ENCODE measurements around the gene SLC22A7.
"Not testable (repeated sequence)": the region's sequence is repeated elsewhere in the genome, so short reads cannot be mapped to it uniquely, and the experiment has no call there.

The SLC22A7 gene

DNA sequence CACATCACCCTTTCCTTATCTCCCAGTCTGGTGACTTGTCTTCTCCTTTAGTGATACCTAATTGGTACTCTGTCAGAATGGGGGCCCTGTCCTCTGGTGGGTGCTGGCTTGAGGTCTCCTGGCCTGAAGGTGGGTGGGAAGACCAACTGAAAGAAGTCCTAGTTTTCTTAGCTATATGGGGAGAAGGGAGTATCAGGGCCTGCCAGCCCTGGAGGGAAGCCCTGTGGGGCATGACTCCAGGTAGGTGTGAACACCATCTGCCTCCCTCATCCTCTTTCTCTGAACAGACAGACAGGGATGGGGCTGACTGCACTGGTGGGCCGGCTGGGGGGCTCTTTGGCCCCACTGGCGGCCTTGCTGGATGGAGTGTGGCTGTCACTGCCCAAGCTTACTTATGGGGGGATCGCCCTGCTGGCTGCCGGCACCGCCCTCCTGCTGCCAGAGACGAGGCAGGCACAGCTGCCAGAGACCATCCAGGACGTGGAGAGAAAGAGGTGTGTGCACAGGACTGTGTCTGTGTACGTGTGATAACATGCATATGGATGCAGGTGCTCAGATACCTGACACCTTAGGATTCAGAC lies 5.8 kb downstream of the SLC22A7 start:
- DNase-seq, result no peak

DNA sequence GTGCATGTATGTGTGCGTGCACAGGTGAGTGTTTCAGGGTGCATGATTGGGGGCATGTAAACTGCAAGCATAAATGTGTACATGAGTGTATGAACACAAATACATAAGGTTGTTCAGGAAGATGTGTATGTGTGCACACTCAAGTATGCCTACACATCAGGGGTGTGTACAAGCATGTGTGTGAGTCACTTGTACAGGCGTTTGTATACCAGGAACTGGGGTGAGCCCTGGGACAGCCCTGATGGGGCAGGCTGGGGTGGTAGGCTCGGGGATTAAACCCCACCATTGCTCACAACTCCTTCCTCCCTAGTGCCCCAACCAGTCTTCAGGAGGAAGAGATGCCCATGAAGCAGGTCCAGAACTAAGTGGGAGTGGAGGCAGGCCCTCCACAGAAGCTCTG lies 6.3 kb downstream of the SLC22A7 start:
- DNase-seq, result no peak

DNA sequence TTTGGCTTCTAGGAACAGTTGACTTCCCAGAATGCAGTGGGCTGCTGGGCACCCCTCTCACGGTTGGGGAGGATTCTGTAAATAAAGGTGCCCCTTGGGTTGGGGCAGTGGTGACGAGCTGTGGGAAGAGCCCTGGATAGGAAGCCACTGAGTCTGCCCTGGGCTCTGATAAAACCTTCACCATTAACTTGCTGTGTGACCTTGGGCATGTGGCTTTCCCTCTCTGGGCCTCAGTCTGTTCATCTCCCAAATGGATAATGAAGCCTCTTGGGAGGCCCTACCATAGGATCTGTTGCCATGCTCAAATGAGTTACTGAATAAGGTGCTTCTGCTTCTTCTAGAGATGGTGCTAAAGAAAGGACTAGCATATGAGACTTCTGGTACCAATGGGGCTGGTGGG lies 6.8 kb downstream of the SLC22A7 start:
- DNase-seq, result no peak

- no peak for DNase-seq
These were observed 8.0 kb downstream of the SLC22A7 start for GRCh38 chr6:43306086-43306485.

GRCh38 chr6:43307451-43308100 lies 9.5 kb downstream of the SLC22A7 start:
- DNase-seq, result no peak

DNA sequence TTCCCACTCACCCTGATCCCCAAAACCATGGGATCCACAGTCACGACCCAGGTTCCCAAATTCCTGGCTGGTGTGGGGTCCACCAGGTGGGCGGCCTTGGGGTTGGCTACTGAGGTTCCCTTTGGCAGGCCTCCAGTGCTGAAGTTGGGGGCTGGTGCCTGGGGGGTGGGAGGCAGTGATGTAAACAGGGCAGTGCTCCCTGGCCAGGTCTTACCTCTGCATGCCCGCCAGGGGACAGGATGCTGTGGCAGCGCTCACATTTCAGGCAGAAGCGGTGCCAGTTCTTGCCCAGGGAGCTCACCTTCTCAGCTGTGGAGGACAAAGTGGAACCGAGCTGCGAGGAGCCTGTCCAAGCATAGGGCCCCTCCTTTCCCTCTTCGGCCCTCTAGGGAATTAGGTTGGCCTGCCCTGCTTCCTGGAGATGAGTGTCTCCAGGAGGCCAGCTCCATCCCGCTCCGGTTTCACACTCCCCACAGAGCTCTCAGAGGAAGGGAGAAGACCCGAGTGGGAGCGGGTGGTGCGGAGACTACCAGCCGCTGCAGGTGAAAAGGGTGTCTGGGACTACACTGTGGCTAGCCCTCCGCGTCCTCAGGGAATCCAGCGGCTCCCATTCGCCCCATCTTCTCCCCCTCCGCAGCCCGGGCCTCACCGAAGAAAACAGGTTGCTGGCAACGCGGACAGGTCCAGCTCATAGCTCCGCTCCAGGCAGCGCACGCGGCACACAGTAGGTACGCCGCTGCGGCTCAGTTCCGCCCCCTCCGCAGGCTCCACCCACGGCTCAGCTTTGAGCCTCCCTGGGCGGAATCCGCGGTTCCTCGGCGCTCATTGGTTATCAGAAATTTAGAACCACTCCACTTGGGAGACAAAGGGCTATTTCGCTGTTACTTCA lies 10.3 kb downstream of the SLC22A7 start, which contains the start of gene CRIP3:
CRIP3 (minus strand) TSS at position 726 of the 889 bp plus-strand sequence; CDS start at position 692, 34 bp downstream.
- peak; percentile 56 for DNase-seq

GRCh38 chr6:43308990-43309477 lies 11.0 kb downstream of the SLC22A7 start:
- DNase-seq, result no peak

- no peak for DNase-seq
These were observed 12.1 kb downstream of the SLC22A7 start for GRCh38 chr6:43310134-43310533.

DNA sequence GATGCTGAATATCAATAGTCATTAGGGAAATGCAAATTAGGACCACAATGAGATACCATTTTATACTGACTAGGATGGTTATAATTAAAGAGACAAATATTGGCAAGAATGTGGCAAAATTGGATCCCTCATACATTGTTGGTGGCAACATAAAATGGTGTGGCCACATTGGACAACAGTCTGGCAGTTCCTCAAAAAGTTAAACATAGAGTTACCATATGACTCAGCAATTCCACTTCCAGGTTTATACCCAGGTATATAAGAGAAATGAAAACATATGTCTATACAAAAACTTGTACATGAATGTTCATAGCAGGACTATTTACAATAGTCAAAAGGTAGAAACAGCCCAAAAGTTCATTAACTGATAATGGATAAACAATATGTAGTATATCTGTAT lies 12.6 kb downstream of the SLC22A7 start:
- DNase-seq, result no peak

DNA sequence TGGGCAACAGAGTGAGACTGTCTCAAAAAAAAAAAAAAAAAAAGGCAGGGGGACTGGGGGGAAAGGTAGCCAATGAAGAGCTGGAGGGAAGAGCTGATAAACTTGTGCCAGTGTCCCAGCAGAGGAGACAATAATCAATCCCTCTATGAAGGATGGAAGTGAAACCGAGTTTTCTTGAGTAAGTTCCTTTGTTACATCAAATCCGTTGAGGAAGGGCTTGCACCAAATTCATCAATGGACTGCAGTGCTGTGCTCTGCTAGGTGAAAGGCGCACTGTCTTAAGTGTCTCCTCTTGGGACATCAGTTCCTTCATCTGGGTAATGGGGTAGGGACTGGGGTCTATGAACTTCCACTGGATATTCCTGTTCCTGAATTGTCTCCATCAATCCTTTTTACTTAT lies 13.6 kb downstream of the SLC22A7 start:
- no peak for DNase-seq

DNA sequence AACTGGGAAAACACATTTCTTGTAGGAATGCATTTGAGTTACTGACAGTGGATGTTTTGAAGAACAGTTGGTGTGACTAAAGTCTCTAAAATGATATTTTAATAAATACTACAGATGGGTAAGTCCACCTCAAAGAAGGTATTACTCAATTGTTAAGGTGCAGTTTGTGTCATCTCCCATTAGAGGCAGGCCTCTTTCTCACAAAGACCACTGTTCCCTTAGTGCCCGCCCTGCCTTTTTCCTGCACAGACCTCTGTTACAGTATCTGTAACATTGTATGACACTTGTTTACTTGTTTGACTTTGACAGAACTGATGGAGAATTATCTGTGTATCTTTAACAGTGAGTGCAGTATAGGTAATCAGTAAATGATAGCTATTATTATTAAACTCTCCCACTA lies 15.8 kb downstream of the SLC22A7 start:
- no peak for DNase-seq

DNA sequence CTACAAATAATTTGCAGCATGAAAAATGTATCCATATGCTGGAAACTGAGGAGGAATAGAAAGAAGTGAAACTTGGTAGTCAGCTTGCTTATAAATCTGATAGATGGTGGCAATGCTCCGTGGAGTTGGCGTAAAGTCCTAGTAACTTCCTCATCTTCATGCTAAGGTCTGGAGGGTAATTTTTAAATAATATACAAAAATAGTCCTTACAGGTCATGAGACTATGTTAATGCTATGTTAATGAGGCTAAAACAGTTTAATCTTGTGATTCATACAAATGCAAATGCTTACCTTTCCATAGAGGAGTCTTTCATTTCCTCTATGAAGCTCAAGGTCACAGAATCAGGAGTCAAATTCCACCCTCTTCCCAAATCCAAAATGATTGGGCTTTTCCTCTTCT lies 20.0 kb downstream of the SLC22A7 start:
- no peak for DNase-seq

- DNase-seq, result no peak
These were observed 27.8 kb downstream of the SLC22A7 start for GRCh38 chr6:43325876-43326275.

- no peak for DNase-seq
These were observed 30.5 kb downstream of the SLC22A7 start for GRCh38 chr6:43328528-43328927.

DNA sequence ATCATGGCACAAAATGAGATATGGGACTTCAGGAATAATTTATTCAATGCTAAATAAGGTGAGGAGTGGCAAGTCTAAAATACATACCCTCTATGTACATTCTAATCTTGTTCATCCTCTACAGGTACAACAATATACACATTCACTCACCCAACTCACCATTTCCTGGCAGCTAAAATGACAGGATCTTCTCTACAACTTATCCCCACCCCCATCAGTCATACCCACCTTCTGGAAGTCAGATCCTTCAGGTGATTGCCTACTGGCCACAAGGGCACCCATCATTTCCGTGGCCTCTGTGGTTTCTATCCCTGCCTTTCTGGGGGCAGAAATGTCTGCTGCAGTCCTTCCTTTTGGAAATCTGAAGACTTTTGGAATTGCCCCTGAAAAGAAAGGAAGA lies 33.4 kb downstream of the SLC22A7 start:
- DNase-seq, result no peak

- DNase-seq, result no peak
These were observed 33.8 kb downstream of the SLC22A7 start for GRCh38 chr6:43331891-43332290.

GRCh38 chr6:43334466-43335095 lies 36.5 kb downstream of the SLC22A7 start:
- peak; percentile 77 for DNase-seq

GRCh38 chr6:43335469-43335868 lies 37.4 kb downstream of the SLC22A7 start:
- no peak for DNase-seq

- no peak for DNase-seq
These were observed 38.3 kb downstream of the SLC22A7 start for GRCh38 chr6:43336382-43336781.

DNA sequence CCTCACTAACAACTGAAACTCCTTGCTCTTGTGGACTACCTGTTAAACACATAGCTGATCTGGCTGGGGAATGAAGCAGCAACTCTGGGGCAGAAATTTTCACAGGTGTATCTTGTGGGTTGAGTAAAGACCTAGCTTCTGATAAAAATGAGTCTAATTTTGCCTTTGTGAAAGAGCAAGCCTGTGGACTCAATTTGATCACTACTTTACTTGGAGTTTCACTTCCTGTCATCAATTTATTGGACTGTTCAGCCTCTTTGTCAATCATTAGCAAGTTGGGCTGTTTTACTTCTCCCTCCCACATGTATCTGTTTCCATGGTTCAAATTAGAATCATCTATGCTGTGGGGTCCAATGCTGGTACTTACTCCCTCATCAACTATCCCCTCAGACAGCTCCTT lies 40.2 kb downstream of the SLC22A7 start:
- no peak for DNase-seq

GRCh38 chr6:43339168-43339567 lies 41.1 kb downstream of the SLC22A7 start:
- no peak for DNase-seq

DNA sequence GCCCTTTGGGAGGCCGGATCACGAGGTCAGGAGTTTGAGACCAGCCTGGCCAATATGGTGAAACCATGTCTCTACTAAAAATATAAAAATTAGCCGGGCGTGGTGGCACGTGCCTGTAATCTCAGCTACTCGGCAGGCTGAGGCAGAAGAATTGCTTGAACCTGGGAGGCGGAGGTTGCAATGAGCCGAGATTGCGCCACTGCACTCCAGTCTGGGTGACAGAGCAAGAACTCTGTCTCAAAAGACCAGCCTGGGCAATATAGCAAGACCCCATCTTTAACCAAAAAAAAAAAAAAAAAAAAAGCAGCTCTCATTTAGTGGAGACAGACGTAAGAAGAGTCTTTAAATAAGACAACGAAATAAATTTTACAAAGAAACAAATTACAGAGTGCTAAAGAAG lies 48.2 kb downstream of the SLC22A7 start:
- not testable (repeated sequence) for DNase-seq

GRCh38 chr6:43347021-43347420 lies 49.0 kb downstream of the SLC22A7 start:
- no peak for DNase-seq

All from eye (tissue), 1 donor.